HepG2 (cell line): ENCODE results near the gene BCL2A1. TPM values are rescaled to one million over a fixed set of nuclear protein-coding genes. Genes with fewer than 3 reads are reported as not detected.
"Not testable (repeated sequence)": the region's sequence is repeated elsewhere in the genome, so short reads cannot be mapped to it uniquely, and the experiment has no call there.

Experiments used
- ATAC-seq: fragments of 200-7000 bp; cut with Tn5 transposase; 3 replicates; pipeline ENCODE4 v1.9.1; 2020; ENCODE audit warnings: mild to moderate bottlenecking, moderate library complexity
- BruUV-seq: library from RNA; stranded (reverse); fragments of 400-500 nt; replicated peaks from 2 replicates; lab custom pipeline; 2021; lab: Mats Ljungman, UMichigan
- CTCF ChIA-PET: fragments of 300-600 bp; formaldehyde crosslinking; extraction: SDS; loops from one replicate; lab custom pipeline; 2021; ENCODE audit warnings: low total read pairs, inconsistent platforms, low intra/inter-chr PET ratio; lab: Yijun Ruan, JAX
- POLR2A ChIA-PET: fragments of 350-600 bp; sonication (Branson Sonifier 250); formaldehyde crosslinking; loops from one replicate; lab custom pipeline; 2020; ENCODE audit warnings: antibody characterized with exemption, inconsistent platforms; lab: Yijun Ruan, JAX
- DNase-seq: peaks from one replicate; pipeline ENCODE4 v3.0.0-alpha.2; 2015; ENCODE audit warnings: low spot score
- FAIRE-seq: peaks from 3 replicates; lab custom pipeline; 2011; peaks lifted over from hg19 to GRCh38; lab: Jason Lieb, UNC
- H2AFZ ChIP-seq: one replicate; pipeline ENCODE4 v1.6.1; 2011; ENCODE audit warnings: low read length, inconsistent platforms
- H3K27ac ChIP-seq: fragments of 300-600 bp; 3 replicates; pipeline ENCODE4 v1.8.0; 2011; ENCODE audit warnings: mixed run types, mild to moderate bottlenecking, mixed read lengths, low read length, inconsistent platforms; ENCODE audit not compliant: insufficient read depth; ENCODE audit errors: extremely low read length
- H3K27me3 ChIP-seq, 2 experiments: fragments of 200-600 bp in 1 of 2; 2 replicates in 1 of 2; 3 replicates in 1 of 2; pipeline versions ENCODE4 v1.6.0 to v1.8.0; 2011; ENCODE audit warnings: low read length in 2 of 2, mild to moderate bottlenecking in 2 of 2, moderate library complexity in 2 of 2, inconsistent platforms in 1 of 2; ENCODE audit not compliant: insufficient read depth in 2 of 2, control insufficient read depth in 1 of 2
- H3K36me3 ChIP-seq, 2 experiments: fragments of 200-600 bp in 1 of 2; replicated peaks in 1 of 2; 2 replicates in 1 of 2; 3 replicates in 1 of 2; pipeline versions ENCODE4 v1.5.1 to v1.8.0; 2011; ENCODE audit warnings: low read length in 2 of 2, inconsistent platforms in 1 of 2; ENCODE audit not compliant: insufficient read depth in 2 of 2, control insufficient read depth in 1 of 2
- H3K4me1 ChIP-seq: 2 replicates; pipeline ENCODE4 v1.5.1; 2012; ENCODE audit warnings: low read length, inconsistent platforms; ENCODE audit not compliant: insufficient read depth
- H3K4me2 ChIP-seq: 2 replicates; pipeline ENCODE4 v1.6.0; 2011; ENCODE audit warnings: low read depth, low read length, inconsistent platforms
- H3K4me3 ChIP-seq, 3 experiments: fragments of 200-600 bp in 1 of 3; sonication (generic), shearing (Covaris generic) in 1 of 3; replicated peaks in 1 of 3; 2 replicates each; pipeline ENCODE4 v1.5.1; 2011 to 2016; ENCODE audit warnings: low read length in 3 of 3, inconsistent platforms in 2 of 3, low read depth in 2 of 3, mild to moderate bottlenecking in 2 of 3, control low read depth in 1 of 3, mixed read lengths in 1 of 3; ENCODE audit not compliant: insufficient read depth in 1 of 3
- H3K79me2 ChIP-seq: one replicate; pipeline ENCODE4 v1.6.1; 2011; ENCODE audit warnings: low read length, inconsistent platforms; ENCODE audit not compliant: insufficient read depth
- H3K9ac ChIP-seq: 2 replicates; pipeline ENCODE4 v1.6.0; 2011; ENCODE audit warnings: mild to moderate bottlenecking, low read depth, low read length, inconsistent platforms; ENCODE audit not compliant: insufficient read depth
- H3K9me3 ChIP-seq: 2 replicates; pipeline ENCODE4 v1.5.1; 2012; ENCODE audit warnings: mild to moderate bottlenecking, low read length
- H4K20me1 ChIP-seq: 2 replicates; pipeline ENCODE4 v1.6.0; 2011; ENCODE audit warnings: inconsistent platforms, mild to moderate bottlenecking, low read length, moderate library complexity; ENCODE audit not compliant: insufficient read depth
- KMT2B ChIP-seq: IDR thresholded peaks from 2 replicates; pipeline ENCODE4 v1.6.1; 2016; ENCODE audit warnings: missing genetic modification reagents, missing compliant biosample characterization
- LCORL ChIP-seq, 2 experiments: fragments of 450-650 bp in 1 of 2; sonication (generic) in 1 of 2; formaldehyde crosslinking in 1 of 2; IDR thresholded peaks; 2 replicates each; pipeline versions ENCODE4 v1.5.0 to v1.6.1; 2017 to 2020; ENCODE audit warnings: antibody characterized with exemption in 1 of 2, missing genetic modification reagents in 1 of 2
- MIXL1 ChIP-seq: IDR thresholded peaks from 2 replicates; pipeline ENCODE4 v1.6.1; 2016
- RARA ChIP-seq: IDR thresholded peaks from 2 replicates; pipeline ENCODE4 v1.6.1; 2016; ENCODE audit warnings: missing genetic modification reagents, missing compliant biosample characterization
- TEAD3 ChIP-seq: optimal IDR thresholded peaks from 2 replicates; pipeline ENCODE3; 2016; ENCODE audit warnings: borderline replicate concordance
- ZNF589 ChIP-seq: sonication (generic); formaldehyde crosslinking; conservative IDR thresholded peaks from 2 replicates; pipeline ENCODE4 v1.8.0; 2022; ENCODE audit warnings: mild to moderate bottlenecking, moderate library complexity, missing genetic modification reagents
- ZNF770 ChIP-seq: sonication (generic); formaldehyde crosslinking; IDR thresholded peaks from 2 replicates; pipeline ENCODE4 v1.5.0; 2020; ENCODE audit warnings: mild to moderate bottlenecking, missing genetic modification reagents
- WGBS: methylation state at CpG from one replicate; pipeline ENCODE4 v1.1.6; 2017; ENCODE audit warnings: low lambda C conversion rate; 5-methylcytosine and 5-hydroxymethylcytosine counted together
- in situ Hi-C: cut with HindIII; loops from 2 replicates; pipeline ENCODE4 v1.10.0; 2017; ENCODE audit warnings: low pct_unique_long_range_greater_than_20kb; ENCODE audit not compliant: extremely low pct_ligation_motif_present
- intact Hi-C: fragments of 100-400 bp; cut with micrococcal nuclease; formaldehyde crosslinking; loops from one replicate; pipeline ENCODE4 v1.10.0; 2022; ENCODE audit not compliant: unreplicated experiment
- polyA plus RNA-seq, 8 experiments: library from polyadenylated mRNA; depleted of rRNA in 3 of 8; stranded (reverse) in 7 of 8; unstranded in 1 of 8; fragments of >200 nt; fragmentation: Illumina TruSeq in 4 of 8; extraction: Trizol in 4 of 8; gene quantifications; 2 replicates each; pipeline versions ENCODE4 v1.2.1 to v1.2.3, GENCODE V29; 2011 to 2016; ENCODE audit warnings: low read depth in 4 of 8, missing spikeins in 1 of 8, mixed read lengths in 1 of 8; ENCODE audit not compliant: insufficient read depth in 1 of 8
- total RNA-seq, 5 experiments: library from RNA; depleted of rRNA; stranded (reverse); fragments of >200 nt; fragmentation: Illumina TruSeq; extraction: Trizol; gene quantifications; 2 replicates each; pipeline ENCODE4 v1.2.3, GENCODE V29; 2016; ENCODE audit warnings: low read depth in 1 of 5

BCL2A1 gene
- total and polyA plus RNA-seq, 2 of the 13 experiments (the other 11 are each of a cell fraction or from before 2014, with no cell fraction given) = 0.08 to 0.31 TPM

DNA sequence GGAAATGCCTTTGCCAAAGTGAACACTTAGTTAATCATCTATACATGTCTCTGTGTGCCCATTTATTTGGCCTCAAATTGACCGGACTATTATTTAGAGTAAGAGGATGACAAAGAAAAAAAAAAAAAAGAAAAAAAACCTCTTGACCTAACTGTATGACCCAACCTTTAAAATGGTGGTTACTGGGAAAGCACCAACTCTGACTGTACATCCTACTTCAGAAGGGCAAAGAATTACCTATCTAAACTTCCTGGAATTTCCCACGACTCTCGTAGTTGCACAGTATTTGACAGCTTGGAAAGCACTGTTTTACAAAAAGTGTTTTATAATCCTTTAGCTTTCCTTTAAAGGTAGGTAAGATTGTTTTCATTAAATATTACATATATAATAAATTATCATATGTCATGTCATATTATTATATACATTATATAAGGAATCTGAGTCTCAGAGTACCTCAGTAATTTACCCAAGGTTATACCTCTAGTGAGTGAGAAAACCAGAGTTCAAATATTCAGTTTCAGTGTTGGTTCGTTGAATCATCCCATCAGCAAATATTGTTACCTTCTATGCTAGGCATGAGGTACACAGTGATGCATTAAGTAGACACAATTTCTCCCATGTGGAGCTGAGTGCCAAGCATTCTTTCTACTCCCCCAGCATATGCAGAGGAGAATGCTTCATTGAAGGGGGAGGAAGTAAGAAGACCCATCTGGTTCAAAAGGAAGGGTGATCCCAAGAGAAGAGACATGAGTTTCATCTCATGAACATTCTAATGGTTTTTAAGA, 5.0 kb downstream of the BCL2A1 start (continued):
- TF ChIP-seq RARA = 0 out of 2 replicates have a peak, but pooled peaks have one; percentile 50
- peak; percentile 85 for TF ChIP-seq TEAD3 (CRISPR knock-in tag)
- TF ChIP-seq MIXL1 (CRISPR knock-in tag) = 0 out of 2 replicates have a peak, but pooled peaks have one; percentile 22

- FAIRE-seq = no peak
- ChIA-PET CTCF (no interaction called here), POLR2A (interaction anchor here (0.9 kb wide), 1 partner anchor 69 kb away, joined by 3 read pairs; no protein-coding TSS in a partner anchor)
- H3K27ac ChIP-seq = no peak overlapping the region
- no peak overlapping the region for H3K9ac ChIP-seq
- no peaks in the 10 kb centered on the region for H3K27me3 ChIP-seq
- no peaks in the 10 kb centered on the region for H3K36me3 ChIP-seq
- peaks cover 48% of the 10 kb centered on the region for H3K4me1 ChIP-seq
- ATAC-seq = no peak
- no peaks in the 10 kb centered on the region for H4K20me1 ChIP-seq
- TF ChIP-seq ZNF770 (CRISPR knock-in tag) (peak; percentile 69), ZNF589 (CRISPR knock-in tag) (no peak), KMT2B (CRISPR knock-in tag) (no peak), LCORL (IDR thresholded peaks at IDR 0.05) (no peak), LCORL (CRISPR knock-in tag; IDR thresholded peaks at IDR 0.05) (no peak)
- TF ChIP-seq, all 625 proteins: peak for 1
- no peak for DNase-seq
- no TSS peak for BruUV-seq
- in situ Hi-C loops (no loop called here), intact Hi-C loops (no loop called here)
- Histone ChIP-seq H3K4me2 (0 out of 2 replicates have a peak overlapping the region, but pooled peaks have one; percentile 6), H3K4me3 (no peak overlapping the region), H3K79me2 (no peaks in the 10 kb centered on the region), H3K9me3 (no peaks in the 10 kb centered on the region), H2AFZ (no peak overlapping the region)
- WGBS = 69% methylated on average over 6 of the region's 6 CpGs
These were observed 6.7 kb downstream of the BCL2A1 start for GRCh38 chr15:79964232-79964805.

DNA sequence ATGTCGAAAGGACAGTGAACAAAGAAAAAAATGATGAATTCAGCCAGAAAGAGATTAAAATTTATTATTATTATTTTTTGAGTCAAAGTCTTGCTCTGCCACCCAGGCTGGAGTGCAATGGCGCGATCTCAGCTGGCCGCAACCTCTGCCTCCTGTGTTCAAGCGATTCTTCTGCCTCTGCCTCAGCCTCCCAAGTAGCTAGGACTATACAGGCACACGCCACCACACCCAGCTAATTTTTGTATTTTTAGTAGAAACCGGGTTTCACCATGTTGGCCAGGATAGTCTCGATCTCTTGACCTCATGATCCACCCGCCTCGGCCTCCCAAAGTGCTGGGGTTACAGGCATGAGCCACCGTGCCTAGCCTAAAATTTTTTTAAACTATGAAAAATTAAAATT, 8.1 kb downstream of the BCL2A1 start:
- H3K27me3 ChIP-seq, H2AFZ ChIP-seq, H3K36me3 ChIP-seq, BruUV-seq, H3K9me3 ChIP-seq, H4K20me1 ChIP-seq, FAIRE-seq, in situ Hi-C loops, H3K79me2 ChIP-seq, H3K9ac ChIP-seq, H3K4me2 ChIP-seq, intact Hi-C loops, H3K4me3 ChIP-seq, DNase-seq, ATAC-seq, H3K27ac ChIP-seq, POLR2A ChIA-PET, CTCF ChIA-PET: not testable (repeated sequence)
- peaks cover 41% of the 10 kb centered on the region for H3K4me1 ChIP-seq
- WGBS = 92% methylated on average over 11 of the region's 11 CpGs
